ENCODE data around the gene OGDHL. TPM values are rescaled to one million over a fixed set of nuclear protein-coding genes. Genes with fewer than 3 reads are reported as not detected.
A peak's percentile ranks its signal among the peaks of the same experiment; 100 is the strongest.

Gene OGDHL
- total RNA-seq (2021; fragmentation: NEBNext Ultra II Directional; extraction: Animal tissue kit (Norgen Biotek cat#: 25700)): under 1 TPM in 5 of 6 experiments, not detected in 1; 0.05 to 0.19 (median 0.17) TPM
- long read RNA-seq: 0 reads

DNA sequence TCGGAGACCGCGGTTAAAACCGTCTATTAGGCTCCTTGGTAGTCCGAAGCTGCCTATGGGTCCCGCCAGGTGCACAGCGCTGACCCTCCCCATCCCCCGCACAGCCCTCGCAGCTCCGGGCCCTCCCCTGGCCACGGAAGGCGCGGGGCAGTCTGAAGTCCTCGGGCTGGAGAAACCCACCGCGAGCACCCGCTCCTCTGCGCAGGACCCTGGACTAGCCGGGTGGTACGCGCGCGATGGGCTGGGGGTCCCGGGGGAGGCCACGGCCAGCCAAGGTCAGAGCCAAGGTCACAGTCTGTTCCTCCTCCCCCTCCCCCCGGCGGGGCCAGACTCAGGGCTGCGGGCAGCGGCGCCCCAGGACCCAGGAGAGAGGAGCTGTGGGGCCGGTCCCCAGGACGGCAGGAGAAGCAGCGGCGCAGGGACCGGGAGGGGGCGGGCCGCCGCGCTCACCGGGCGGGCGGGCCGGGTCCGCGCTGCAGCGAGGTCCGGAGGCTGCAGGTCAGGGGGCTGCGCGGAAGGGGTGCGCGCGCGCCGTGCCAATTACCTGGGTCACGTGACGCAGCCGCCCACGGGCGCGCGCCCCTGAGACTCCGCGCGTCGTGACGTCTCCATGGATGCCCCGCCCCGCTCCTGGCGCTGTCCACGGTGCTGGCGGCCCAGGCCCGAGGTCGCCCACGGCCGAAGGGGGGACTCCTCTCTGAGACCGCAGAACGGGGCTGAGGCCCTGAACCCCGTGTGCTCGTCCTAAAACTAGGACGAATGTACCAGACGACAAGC, at the start of gene OGDHL:
Gene OGDHL (minus strand): TSS at position 535 of the 777 bp plus-strand sequence. CDS start 3,731 bp downstream, outside the sequence.
- H3K27me3 Mint-ChIP-seq (ENCODE audit: insufficient read depth): peaks cover 31% of the 10 kb centered on the region
- peaks cover 3% of the 10 kb centered on the region; the same call in 1 of the 2 replicates for H3K36me3 Mint-ChIP-seq (ENCODE audit: low read depth)
- no peaks in the 10 kb centered on the region for H3K4me1 Mint-ChIP-seq (ENCODE audit: low read depth)
- peak within 1 kb of the TSS; percentile 46; the same call in 1 of the 2 replicates for H3K4me3 Mint-ChIP-seq
- TF ChIP-seq CTCF (IDR thresholded peaks at IDR 0.05): peak; percentile 13; the same call in 1 of the 2 replicates
- peaks cover 6% of the 10 kb centered on the region for H3K9me3 Mint-ChIP-seq
- no peak for DNase-seq
- no peak within 1 kb of the TSS for H3K27ac Mint-ChIP-seq

- peaks cover 17% of the 10 kb centered on the region for H3K27me3 Mint-ChIP-seq (ENCODE audit: insufficient read depth)
- peaks cover 10% of the 10 kb centered on the region for H3K9me3 Mint-ChIP-seq
- H3K36me3 Mint-ChIP-seq (ENCODE audit: low read depth): peaks cover 6% of the 10 kb centered on the region
- DNase-seq: no peak
- H3K27ac Mint-ChIP-seq: no peak overlapping the region
- TF ChIP-seq CTCF (IDR thresholded peaks at IDR 0.05): no peak
- H3K4me3 Mint-ChIP-seq: no peak overlapping the region
- H3K4me1 Mint-ChIP-seq (ENCODE audit: low read depth): no peaks in the 10 kb centered on the region
Observed at GRCh38 chr10:49803988-49804387, 41.9 kb upstream of the OGDHL start.

GRCh38 chr10:49798275-49798674, 36.2 kb upstream of the OGDHL start:
- peaks cover 15% of the 10 kb centered on the region for H3K27me3 Mint-ChIP-seq (ENCODE audit: insufficient read depth)

DNA sequence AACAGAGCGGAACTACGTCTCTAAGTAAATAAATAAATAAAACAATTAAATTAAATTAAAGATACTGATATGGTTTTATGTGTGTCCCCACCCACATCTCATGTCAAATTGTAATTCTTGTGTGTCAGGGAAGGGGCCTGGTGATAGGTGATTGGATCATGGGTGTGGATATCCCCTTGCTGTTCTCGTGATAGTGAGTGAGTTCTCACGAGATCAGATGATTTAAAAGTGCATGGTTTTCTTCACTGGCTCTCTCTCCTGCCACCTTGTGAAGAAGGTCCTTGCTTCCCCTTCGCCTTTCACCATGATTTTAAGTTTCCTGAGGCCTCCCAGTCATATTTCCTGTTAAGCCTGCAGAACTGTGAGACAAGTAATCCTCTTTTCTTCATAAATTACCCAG, 29.0 kb upstream of the OGDHL start:
- H3K27ac Mint-ChIP-seq: no peak overlapping the region
- DNase-seq: no peak
- H3K4me1 Mint-ChIP-seq (ENCODE audit: low read depth): no peaks in the 10 kb centered on the region
- H3K27me3 Mint-ChIP-seq (ENCODE audit: insufficient read depth): peaks cover 12% of the 10 kb centered on the region
- H3K4me3 Mint-ChIP-seq: no peak overlapping the region
- H3K36me3 Mint-ChIP-seq (ENCODE audit: low read depth): no peaks in the 10 kb centered on the region
- no peaks in the 10 kb centered on the region for H3K9me3 Mint-ChIP-seq
- TF ChIP-seq CTCF (IDR thresholded peaks at IDR 0.05): no peak

More at GRCh38 chr10:49798275-49798674, 36.2 kb upstream of the OGDHL start:
- H3K9me3 Mint-ChIP-seq: no peaks in the 10 kb centered on the region
- no peak for DNase-seq
- TF ChIP-seq CTCF (IDR thresholded peaks at IDR 0.05): no peak
- no peak overlapping the region for H3K4me3 Mint-ChIP-seq
- H3K4me1 Mint-ChIP-seq (ENCODE audit: low read depth): no peaks in the 10 kb centered on the region
- H3K27ac Mint-ChIP-seq: no peak overlapping the region
- no peaks in the 10 kb centered on the region for H3K36me3 Mint-ChIP-seq (ENCODE audit: low read depth)

- Mint-ChIP-seq H3K9me3 (no peaks in the 10 kb centered on the region), H3K27ac (no peak overlapping the region), H3K27me3 (ENCODE audit: insufficient read depth) (peaks cover 24% of the 10 kb centered on the region), H3K4me3 (no peak overlapping the region), H3K36me3 (ENCODE audit: low read depth) (no peaks in the 10 kb centered on the region), H3K4me1 (ENCODE audit: low read depth) (0 out of 2 replicates have a peak, but pooled peaks cover 6% of the 10 kb centered on the region)
- DNase-seq: no peak
- no peak for TF ChIP-seq CTCF (IDR thresholded peaks at IDR 0.05)
Observed at GRCh38 chr10:49784681-49785080, 22.6 kb upstream of the OGDHL start.

Measured in HFFc6 (cell line).